Large intestine (tissue), 3 donors: ENCODE results near the gene CHST7. TPM values are rescaled to one million over a fixed set of nuclear protein-coding genes. Genes with fewer than 3 reads are reported as not detected.

Experiments used
- DNase-seq, 2 donors: peaks; one replicate each; pipeline versions ENCODE4 v3.0.0 to v3.0.0-alpha.2; 2013
- H3K27ac ChIP-seq: one replicate; pipeline ENCODE4 v1.5.1; 2013; ENCODE audit warnings: low read length
- H3K27me3 ChIP-seq: 2 replicates; pipeline ENCODE4 v1.6.1; 2013; ENCODE audit warnings: low read length; ENCODE audit not compliant: control insufficient read depth, insufficient read depth
- H3K36me3 ChIP-seq: 2 replicates; pipeline ENCODE4 v1.6.1; 2013; ENCODE audit warnings: low read length; ENCODE audit not compliant: control insufficient read depth, insufficient read depth
- H3K4me1 ChIP-seq: one replicate; pipeline ENCODE4 v1.6.1; 2013; ENCODE audit warnings: low read length; ENCODE audit not compliant: control insufficient read depth, insufficient read depth
- H3K4me3 ChIP-seq: one replicate; pipeline ENCODE4 v1.5.1; 2013; ENCODE audit warnings: low read length
- H3K9me3 ChIP-seq: one replicate; pipeline ENCODE4 v1.6.1; 2013; ENCODE audit warnings: mild to moderate bottlenecking, low read depth, low read length, moderate library complexity; ENCODE audit not compliant: control insufficient read depth
- WGBS: methylation state at CpG from one replicate; pipeline ENCODE4 v1.1.5; 2013; ENCODE audit warnings: low lambda C conversion rate; ENCODE audit not compliant: insufficient coverage; 5-methylcytosine and 5-hydroxymethylcytosine counted together
- polyA plus RNA-seq: library from polyadenylated mRNA; unstranded; fragments of 120-200 nt; gene quantifications from one replicate; pipeline ENCODE4 v1.2.1, GENCODE V29; 2013

CHST7 gene
- polyA plus RNA-seq, 1 donor = 1.1 TPM

- Histone ChIP-seq H3K27me3 (peaks cover 28% of the 10 kb centered on the region), H3K4me3 (peak overlapping the region; percentile 39), H3K9me3 (no peaks in the 10 kb centered on the region), H3K4me1 (peaks cover 4% of the 10 kb centered on the region), H3K36me3 (no peaks in the 10 kb centered on the region), H3K27ac (no peak overlapping the region)
- no CpG with 5 or more reads among the region's 107 CpGs for WGBS
- peak in 1 of 2 donors; percentile 55 for DNase-seq
Observed at GRCh38 chrX:46573892-46574773, 568 bp downstream of the CHST7 start.

GRCh38 chrX:46574774-46575381 is 1.3 kb downstream of the CHST7 start:
- H3K9me3 ChIP-seq = no peaks in the 10 kb centered on the region
- WGBS = no CpG with 5 or more reads among the region's 90 CpGs
- peaks cover 28% of the 10 kb centered on the region for H3K27me3 ChIP-seq
- peaks cover 4% of the 10 kb centered on the region for H3K4me1 ChIP-seq
- no peak overlapping the region for H3K27ac ChIP-seq
- DNase-seq = peak in 1 of 2 donors; percentile 47
- no peaks in the 10 kb centered on the region for H3K36me3 ChIP-seq
- no peak overlapping the region for H3K4me3 ChIP-seq

- peaks cover 4% of the 10 kb centered on the region for H3K4me1 ChIP-seq
- peaks cover 28% of the 10 kb centered on the region for H3K27me3 ChIP-seq
- H3K27ac ChIP-seq = no peak overlapping the region
- no peak overlapping the region for H3K4me3 ChIP-seq
- DNase-seq = no peak
- H3K36me3 ChIP-seq = no peaks in the 10 kb centered on the region
- H3K9me3 ChIP-seq = no peaks in the 10 kb centered on the region
- WGBS = no CpG with 5 or more reads among the region's 6 CpGs
Observed at GRCh38 chrX:46575586-46575985, 2.0 kb downstream of the CHST7 start.

- Histone ChIP-seq H3K36me3 (no peaks in the 10 kb centered on the region), H3K9me3 (no peaks in the 10 kb centered on the region), H3K27me3 (peaks cover 28% of the 10 kb centered on the region), H3K4me3 (no peak overlapping the region), H3K4me1 (peaks cover 4% of the 10 kb centered on the region), H3K27ac (no peak overlapping the region)
- no peak for DNase-seq
- WGBS = no CpG with 5 or more reads among the region's 6 CpGs
Observed at GRCh38 chrX:46575991-46576392, 2.4 kb downstream of the CHST7 start.

- Histone ChIP-seq H3K27me3 (peaks cover 28% of the 10 kb centered on the region), H3K9me3 (no peaks in the 10 kb centered on the region), H3K36me3 (no peaks in the 10 kb centered on the region), H3K27ac (no peak overlapping the region), H3K4me3 (no peak overlapping the region), H3K4me1 (peaks cover 4% of the 10 kb centered on the region)
- no CpG with 5 or more reads among the region's 3 CpGs for WGBS
- DNase-seq = no peak
Observed at GRCh38 chrX:46576458-46576857, 2.9 kb downstream of the CHST7 start.

DNA sequence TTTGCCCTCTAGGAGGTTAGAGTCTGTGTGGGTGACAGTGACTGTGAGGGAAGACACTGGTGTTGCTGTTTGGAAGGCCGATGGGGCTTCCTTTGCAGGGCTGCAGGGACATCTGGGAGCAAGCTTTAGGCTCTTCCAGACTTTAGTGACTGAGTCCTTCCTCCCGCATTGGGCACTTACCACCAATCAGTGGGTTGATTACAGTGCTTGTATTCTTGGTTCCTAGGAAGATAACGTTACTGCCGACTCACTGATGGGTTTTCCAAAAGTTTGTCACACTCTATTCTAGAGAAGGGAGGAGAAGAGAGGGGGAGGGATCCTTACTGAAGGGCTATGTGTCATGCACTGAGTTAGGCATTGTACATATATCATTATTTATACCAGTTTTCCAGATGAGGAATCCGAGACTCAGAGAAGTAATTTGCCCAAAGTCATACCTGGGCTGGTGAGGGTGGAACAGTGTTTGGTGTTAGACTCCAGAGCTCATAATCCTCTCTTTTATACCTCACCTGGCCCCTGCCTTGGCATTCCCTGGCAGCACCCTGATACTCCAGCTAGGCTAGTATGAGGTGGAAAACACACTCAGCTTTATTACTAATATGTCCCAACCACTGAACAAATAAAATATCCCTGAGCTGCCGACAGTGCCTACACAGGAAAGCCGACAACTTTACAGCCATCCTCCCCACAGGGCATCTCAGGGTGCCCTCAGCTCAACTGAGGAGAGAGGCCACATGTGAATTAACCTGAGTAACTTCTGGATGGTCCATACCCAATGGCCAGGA is 3.8 kb downstream of the CHST7 start:
- Histone ChIP-seq H3K4me3 (no peak overlapping the region), H3K9me3 (no peaks in the 10 kb centered on the region), H3K36me3 (no peaks in the 10 kb centered on the region), H3K27ac (no peak overlapping the region), H3K4me1 (peaks cover 4% of the 10 kb centered on the region), H3K27me3 (peaks cover 25% of the 10 kb centered on the region)
- WGBS = no CpG with 5 or more reads among the region's 7 CpGs
- DNase-seq = no peak

DNA sequence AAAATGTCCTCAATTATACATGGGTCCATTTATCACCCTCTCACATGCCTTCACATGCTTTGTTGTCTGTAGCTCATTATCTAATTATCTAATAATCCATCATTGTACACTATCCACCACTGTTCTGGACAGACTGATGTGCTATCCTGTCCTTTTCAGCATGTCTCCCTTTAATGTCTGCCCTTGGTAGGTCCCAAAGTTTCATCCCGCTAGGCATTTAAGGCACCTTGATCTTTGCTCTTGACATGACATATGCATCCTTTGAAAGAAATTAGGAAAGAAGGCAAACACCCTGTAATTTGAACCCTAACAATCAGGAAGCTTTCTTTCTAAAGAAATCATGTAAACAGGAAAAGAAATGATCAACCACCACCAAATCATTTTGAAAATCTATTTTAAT is 5.7 kb downstream of the CHST7 start:
- H3K27ac ChIP-seq = no peak overlapping the region
- H3K36me3 ChIP-seq = no peaks in the 10 kb centered on the region
- peaks cover 4% of the 10 kb centered on the region for H3K4me1 ChIP-seq
- no CpG with 5 or more reads among the region's 1 CpG for WGBS
- DNase-seq = no peak
- H3K4me3 ChIP-seq = no peak overlapping the region
- no peaks in the 10 kb centered on the region for H3K9me3 ChIP-seq
- H3K27me3 ChIP-seq = peaks cover 18% of the 10 kb centered on the region

- Histone ChIP-seq H3K9me3 (no peaks in the 10 kb centered on the region), H3K36me3 (no peaks in the 10 kb centered on the region), H3K4me3 (no peak overlapping the region), H3K4me1 (no peaks in the 10 kb centered on the region), H3K27ac (no peak overlapping the region), H3K27me3 (peaks cover 10% of the 10 kb centered on the region)
- no peak for DNase-seq
- WGBS = no CpG with 5 or more reads among the region's 6 CpGs
Observed at GRCh38 chrX:46580613-46581012, 7.0 kb downstream of the CHST7 start.

GRCh38 chrX:46582325-46582724 is 8.8 kb downstream of the CHST7 start:
- no peaks in the 10 kb centered on the region for H3K4me1 ChIP-seq
- DNase-seq = no peak
- H3K4me3 ChIP-seq = no peak overlapping the region
- H3K9me3 ChIP-seq = no peaks in the 10 kb centered on the region
- H3K36me3 ChIP-seq = no peaks in the 10 kb centered on the region
- no CpG with 5 or more reads among the region's 3 CpGs for WGBS
- no peaks in the 10 kb centered on the region for H3K27me3 ChIP-seq
- no peak overlapping the region for H3K27ac ChIP-seq

- no peak overlapping the region for H3K27ac ChIP-seq
- WGBS = no CpG with 5 or more reads among the region's 1 CpG
- no peaks in the 10 kb centered on the region for H3K36me3 ChIP-seq
- no peaks in the 10 kb centered on the region for H3K27me3 ChIP-seq
- no peaks in the 10 kb centered on the region for H3K4me1 ChIP-seq
- no peak for DNase-seq
- H3K4me3 ChIP-seq = no peak overlapping the region
- H3K9me3 ChIP-seq = no peaks in the 10 kb centered on the region
Observed at GRCh38 chrX:46582966-46583365, 9.4 kb downstream of the CHST7 start.
